ENCODE results near the gene THADA. TPM values are rescaled to one million over a fixed set of nuclear protein-coding genes. Genes with fewer than 3 reads are reported as not detected.

Gene THADA
- total RNA-seq, 1 donor from 2014 or later, result 11.0 TPM

- no peak overlapping the region for H3K4me3 ChIP-seq (ENCODE audit: low read depth, low read length)
- DNase-seq (ENCODE audit: low read depth), result no peak
- no peak for TF ChIP-seq CTCF (conservative IDR thresholded peaks at IDR 0.05; ENCODE audit: low read depth, low read length)
Observed at GRCh38 chr2:43363120-43363519, 232.7 kb downstream of the THADA start.

- TF ChIP-seq CTCF (conservative IDR thresholded peaks at IDR 0.05; ENCODE audit: low read depth, low read length), result no peak
- no peak overlapping the region for H3K4me3 ChIP-seq (ENCODE audit: low read depth, low read length)
- DNase-seq (ENCODE audit: low read depth), result no peak
Observed at GRCh38 chr2:43361286-43361685, 234.6 kb downstream of the THADA start.

GRCh38 chr2:43360137-43360536, 235.7 kb downstream of the THADA start:
- no peak for TF ChIP-seq CTCF (conservative IDR thresholded peaks at IDR 0.05; ENCODE audit: low read depth, low read length)
- no peak overlapping the region for H3K4me3 ChIP-seq (ENCODE audit: low read depth, low read length)
- DNase-seq (ENCODE audit: low read depth), result no peak

GRCh38 chr2:43358410-43359201, 237.2 kb downstream of the THADA start:
- DNase-seq (ENCODE audit: low read depth), result no peak
- no peak for TF ChIP-seq CTCF (conservative IDR thresholded peaks at IDR 0.05; ENCODE audit: low read depth, low read length)
- no peak overlapping the region for H3K4me3 ChIP-seq (ENCODE audit: low read depth, low read length)

- TF ChIP-seq CTCF (conservative IDR thresholded peaks at IDR 0.05; ENCODE audit: low read depth, low read length), result no peak
- no peak overlapping the region for H3K4me3 ChIP-seq (ENCODE audit: low read depth, low read length)
- DNase-seq (ENCODE audit: low read depth), result no peak
Observed at GRCh38 chr2:43356774-43357173, 239.1 kb downstream of the THADA start.

GRCh38 chr2:43355399-43355798, 240.4 kb downstream of the THADA start:
- no peak overlapping the region for H3K4me3 ChIP-seq (ENCODE audit: low read depth, low read length)
- TF ChIP-seq CTCF (conservative IDR thresholded peaks at IDR 0.05; ENCODE audit: low read depth, low read length), result no peak
- no peak for DNase-seq (ENCODE audit: low read depth)

GRCh38 chr2:43349904-43350303, 245.9 kb downstream of the THADA start:
- TF ChIP-seq CTCF (conservative IDR thresholded peaks at IDR 0.05; ENCODE audit: low read depth, low read length), result no peak
- no peak for DNase-seq (ENCODE audit: low read depth)
- H3K4me3 ChIP-seq (ENCODE audit: low read depth, low read length), result no peak overlapping the region
